ENCODE measurements around the gene GMFB. TPM values are rescaled to one million over a fixed set of nuclear protein-coding genes. Genes with fewer than 3 reads are reported as not detected.

Gene GMFB
- total and polyA plus RNA-seq, 10 of the 15 experiments (the other 5 are each of a cell fraction or from before 2014, with no cell fraction given): 29.3 to 71.0 (median 50.8) TPM

DNA sequence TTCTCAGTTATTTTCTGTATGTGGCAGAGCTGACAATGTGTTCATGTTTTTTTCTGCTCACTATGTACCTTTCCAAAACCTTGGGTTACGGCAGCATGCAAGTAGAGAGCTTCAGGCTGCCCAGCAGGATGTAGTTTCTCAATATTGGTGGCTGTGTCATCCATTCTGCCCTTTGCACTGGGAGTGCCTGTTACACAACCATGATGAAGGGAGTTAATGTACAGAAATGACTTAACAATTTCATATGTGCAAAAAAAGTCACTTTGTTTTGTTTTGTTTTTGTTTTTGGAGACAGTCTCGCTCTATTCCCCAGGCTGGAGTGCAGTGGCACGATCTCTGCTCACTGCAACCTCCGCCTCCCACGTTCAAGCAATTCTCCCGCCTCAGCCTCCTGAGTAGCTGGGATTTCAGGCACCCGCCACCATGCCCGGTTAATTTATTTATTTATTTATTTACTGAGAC lies 41.5 kb downstream of the GMFB start:
- Histone ChIP-seq H3K4me1 (ENCODE audit: control insufficient read depth, insufficient read depth, low read length) (peaks cover 3% of the 10 kb centered on the region; the same call in 1 of the 2 replicates), H4K20me1 (ENCODE audit: control insufficient read depth, insufficient read depth) (no peaks in the 10 kb centered on the region), H3K4me2 (ENCODE audit: control insufficient read depth, insufficient read depth) (no peak overlapping the region), H2AFZ (ENCODE audit: control insufficient read depth, low read depth, low read length) (no peak overlapping the region), H3K27me3 (replicated peaks in 1 of 2; ENCODE audit: control insufficient read depth in 2 of 2, insufficient read depth in 2 of 2, low read length in 1 of 2) (no peaks in the 10 kb centered on the region), H3K4me3 (no peak overlapping the region), H3K36me3 (ENCODE audit: control insufficient read depth in 2 of 2, insufficient read depth in 2 of 2, low read length in 1 of 2) (no peaks in the 10 kb centered on the region), H3K9ac (ENCODE audit: control insufficient read depth, insufficient read depth, low read length) (no peak overlapping the region), H3K9me3 (replicated peaks; ENCODE audit: control insufficient read depth, insufficient read depth, low read length) (no peaks in the 10 kb centered on the region; the same call in 2 of the 3 replicates), H3K27ac (ENCODE audit: control insufficient read depth, insufficient read depth) (no peak overlapping the region), H3K79me2 (ENCODE audit: control insufficient read depth, insufficient read depth, low read length) (no peaks in the 10 kb centered on the region)
- TF ChIP-seq CHD2 (IDR thresholded peaks at IDR 0.05; ENCODE audit: borderline replicate concordance, low read depth, low read length) (no peak), TARDBP (IDR thresholded peaks at IDR 0.05; ENCODE audit: borderline replicate concordance) (no peak), CEBPB (IDR thresholded peaks at IDR 0.05; ENCODE audit: borderline replicate concordance in 1 of 2, low read depth in 2 of 2, low read length in 2 of 2) (no peak), RCOR1 (conservative IDR thresholded peaks at IDR 0.05; ENCODE audit: low read depth, low read length) (no peak), SMARCA5 (IDR thresholded peaks at IDR 0.05) (no peak), PAX8 (IDR thresholded peaks at IDR 0.05) (no peak), JUNB (IDR thresholded peaks at IDR 0.05) (no peak), GABPA (IDR thresholded peaks at IDR 0.05; ENCODE audit: low read depth) (no peak), POLR2AphosphoS5 (IDR thresholded peaks at IDR 0.05; ENCODE audit: low read length) (no peak), WRNIP1 (IDR thresholded peaks at IDR 0.05; ENCODE audit: borderline replicate concordance, low read depth, low read length) (no peak)
- TF ChIP-seq, protein P1, sequence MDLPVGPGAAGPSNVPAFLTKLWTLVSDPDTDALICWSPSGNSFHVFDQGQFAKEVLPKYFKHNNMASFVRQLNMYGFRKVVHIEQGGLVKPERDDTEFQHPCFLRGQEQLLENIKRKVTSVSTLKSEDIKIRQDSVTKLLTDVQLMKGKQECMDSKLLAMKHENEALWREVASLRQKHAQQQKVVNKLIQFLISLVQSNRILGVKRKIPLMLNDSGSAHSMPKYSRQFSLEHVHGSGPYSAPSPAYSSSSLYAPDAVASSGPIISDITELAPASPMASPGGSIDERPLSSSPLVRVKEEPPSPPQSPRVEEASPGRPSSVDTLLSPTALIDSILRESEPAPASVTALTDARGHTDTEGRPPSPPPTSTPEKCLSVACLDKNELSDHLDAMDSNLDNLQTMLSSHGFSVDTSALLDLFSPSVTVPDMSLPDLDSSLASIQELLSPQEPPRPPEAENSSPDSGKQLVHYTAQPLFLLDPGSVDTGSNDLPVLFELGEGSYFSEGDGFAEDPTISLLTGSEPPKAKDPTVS (IDR thresholded peaks at IDR 0.05; ENCODE audit: low read depth, low read length): no peak
- RAD21 ChIA-PET (ENCODE audit: unreplicated experiment): interaction anchor here (0.6 kb wide), 1 partner anchor 117 kb away, joined by 3 read pairs; no protein-coding TSS in a partner anchor
- CTCF ChIA-PET: interaction anchor here (0.9 kb wide), 1 partner anchor 12 kb away, joined by 3 read pairs; no protein-coding TSS in a partner anchor
- ATAC-seq (no peak), FAIRE-seq (no peak), DNase-seq (ENCODE audit: low read depth, low spot score) (no peak)
- SMC1A ChIA-PET (ENCODE audit: uncharacterized antibody, unreplicated experiment): interaction anchor here (0.6 to 1.2 kb wide), 2 partner anchors 40 to 99 kb away, joined by 3 read pairs; no protein-coding TSS in a partner anchor
- WGBS (ENCODE audit: insufficient coverage, insufficient replicate concordance, low lambda C conversion rate, missing lambda C conversion rate): 96% methylated on average over 8 of the region's 8 CpGs
- in situ Hi-C loops (cut with MboI): no loop called here
- intact Hi-C loops (cut with micrococcal nuclease; ENCODE audit: unreplicated experiment): no loop called here
- POLR2A ChIA-PET: interaction anchor here (0.6 to 0.8 kb wide), 3 partner anchors 50 to 1107 kb away, joined by 3 read pairs; no protein-coding TSS in a partner anchor
- BruUV-seq (replicated peaks): no TSS peak
